T follicular helper cell (primary cell): ENCODE data around the gene BICRA.
A peak's percentile ranks its signal among the peaks of the same experiment; 100 is the strongest.

Source experiments
- DNase-seq: peaks from one replicate; pipeline ENCODE4 v3.0.0-alpha.2; 2020; ENCODE audit warnings: low read depth

Gene BICRA

DNA sequence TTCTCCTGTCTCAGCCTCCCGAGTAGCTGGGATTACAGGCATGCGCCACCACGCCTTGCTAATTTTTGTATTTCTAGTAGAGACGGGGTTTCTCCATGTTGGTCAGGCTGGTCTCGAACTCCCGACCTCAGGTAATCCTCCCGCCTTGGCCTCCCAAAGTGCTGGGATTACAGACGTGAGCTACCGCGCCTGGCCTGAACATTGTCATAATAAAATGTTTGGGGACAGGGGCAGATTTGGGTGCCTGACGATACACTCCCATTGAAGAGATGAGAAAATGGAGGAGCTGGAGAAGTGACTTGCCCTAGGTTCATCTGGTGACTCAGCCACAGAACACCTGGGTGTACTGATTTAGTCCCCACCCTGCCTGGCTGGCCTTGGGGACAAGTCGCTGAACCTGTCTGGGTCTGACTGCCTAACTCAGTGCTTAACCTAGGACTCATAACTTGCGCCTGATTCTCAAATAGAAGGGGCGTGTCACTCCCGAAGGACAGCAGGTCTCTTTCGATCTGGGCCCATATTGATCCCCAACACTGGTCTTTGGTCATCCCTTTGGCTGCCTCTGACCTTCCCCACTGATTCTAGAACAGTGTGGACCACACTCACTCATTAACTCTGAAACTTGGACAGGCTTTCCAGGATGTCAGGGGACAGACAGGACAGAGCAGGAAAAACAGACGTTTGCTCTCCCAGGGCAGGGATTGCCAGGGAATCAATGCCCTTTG, 7.6 kb upstream of the BICRA start:
- no peak for DNase-seq

DNA sequence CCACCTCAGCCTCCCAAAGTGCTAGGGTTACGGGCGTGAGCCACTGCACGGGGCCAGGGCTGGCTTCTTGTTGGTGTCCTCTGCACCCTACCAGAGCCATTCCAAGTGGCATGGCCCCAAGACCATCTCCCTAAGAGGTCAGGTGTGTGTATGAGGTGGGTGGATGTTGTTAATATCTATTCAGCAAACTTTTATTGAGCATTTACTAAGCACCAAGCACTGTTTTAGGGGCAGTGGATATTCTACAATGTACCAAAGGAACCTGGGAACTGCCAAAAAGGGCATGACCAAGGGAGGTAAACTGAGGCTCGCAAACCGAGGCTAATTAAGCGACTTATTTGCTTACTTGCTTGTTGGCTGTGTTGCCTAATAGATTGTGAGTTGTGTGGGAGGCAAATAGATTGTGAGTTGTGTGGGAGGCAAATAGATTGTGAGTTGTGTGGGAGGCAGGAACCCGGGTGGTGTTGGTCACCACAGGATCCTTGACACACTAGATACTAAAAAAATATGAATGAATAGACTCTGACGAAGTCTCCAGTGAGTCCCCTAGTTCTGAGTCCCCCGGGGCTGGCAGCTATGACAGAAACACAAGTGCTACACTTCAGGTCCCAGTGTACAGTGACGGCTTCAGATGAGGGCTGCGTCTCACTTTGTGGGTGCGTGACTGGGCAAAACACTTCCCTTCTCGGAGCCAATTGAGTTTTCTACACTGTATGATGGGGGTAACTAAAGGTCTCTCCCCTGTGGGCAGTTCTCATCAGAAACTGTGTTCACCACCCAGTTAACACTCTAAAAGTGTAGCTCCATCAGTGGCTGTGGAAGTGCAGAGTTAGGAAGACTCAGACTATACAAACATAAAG, 5.0 kb upstream of the BICRA start:
- no peak for DNase-seq

DNA sequence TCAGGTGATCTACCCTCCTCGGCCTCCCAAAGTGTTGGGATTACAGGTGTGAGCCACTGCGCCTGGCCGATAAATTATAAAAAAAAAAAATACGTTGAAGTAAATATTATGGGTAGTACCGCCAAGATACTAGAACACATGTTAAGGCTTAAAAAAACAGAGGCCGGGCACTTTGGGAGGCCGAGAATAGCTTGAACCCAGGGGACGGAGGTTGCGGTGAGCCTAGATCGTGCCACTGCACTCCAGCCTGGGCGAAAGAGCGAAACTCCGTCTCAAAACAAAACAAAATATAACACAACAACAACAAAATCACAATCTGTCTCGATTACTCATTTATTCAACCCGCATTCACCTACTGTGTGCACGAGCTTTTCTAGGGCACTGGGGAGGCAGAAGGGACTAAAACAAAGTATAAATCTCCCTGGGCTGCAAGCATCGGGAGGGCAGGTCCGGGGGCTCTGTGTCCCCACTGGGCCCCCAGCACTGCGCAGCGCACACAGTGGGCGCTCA, 1.3 kb upstream of the BICRA start:
- no peak for DNase-seq

DNA sequence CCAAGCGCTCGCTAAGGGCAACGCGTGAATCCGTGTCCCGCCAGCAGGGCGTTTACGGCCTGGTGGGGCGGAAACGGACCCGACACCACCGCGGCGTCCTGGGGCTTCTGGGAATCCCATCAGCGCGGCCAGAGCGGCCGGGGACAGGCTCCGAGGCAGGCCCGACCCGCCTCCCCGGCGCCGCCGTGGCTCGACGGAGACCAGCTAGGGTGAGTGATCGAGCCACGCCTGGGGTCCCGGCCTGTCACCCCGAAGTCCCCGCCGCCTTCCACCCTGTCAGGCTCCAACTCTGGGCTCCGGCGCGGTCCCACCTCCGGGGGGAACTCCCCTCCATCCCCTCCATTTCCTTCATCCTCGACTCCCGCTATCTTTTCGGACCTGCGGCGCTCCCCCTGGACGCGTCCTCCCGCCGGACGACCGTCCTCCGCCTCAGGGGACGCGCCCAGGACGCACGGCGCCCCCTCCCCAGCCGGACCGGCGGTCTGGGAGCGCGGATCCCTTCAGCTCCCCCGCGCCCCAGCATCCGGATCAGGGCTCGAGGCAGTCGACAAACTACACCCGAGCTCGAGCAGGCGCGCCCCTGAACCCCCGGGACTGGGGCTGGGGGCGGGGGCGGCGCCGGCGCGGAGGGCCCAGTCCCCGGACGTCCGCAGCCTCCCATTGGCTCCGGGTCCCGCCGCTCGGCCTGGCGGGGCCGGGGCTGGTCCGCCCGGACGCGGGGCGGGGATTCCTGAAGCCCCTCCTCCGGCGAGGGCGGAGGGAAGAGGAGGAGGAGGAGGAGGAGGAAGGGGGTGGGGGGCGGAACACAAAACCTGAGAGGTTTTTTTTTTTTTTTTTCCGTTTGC, 638 bp upstream of the BICRA start:
- DNase-seq, result peak; percentile 92

DNA sequence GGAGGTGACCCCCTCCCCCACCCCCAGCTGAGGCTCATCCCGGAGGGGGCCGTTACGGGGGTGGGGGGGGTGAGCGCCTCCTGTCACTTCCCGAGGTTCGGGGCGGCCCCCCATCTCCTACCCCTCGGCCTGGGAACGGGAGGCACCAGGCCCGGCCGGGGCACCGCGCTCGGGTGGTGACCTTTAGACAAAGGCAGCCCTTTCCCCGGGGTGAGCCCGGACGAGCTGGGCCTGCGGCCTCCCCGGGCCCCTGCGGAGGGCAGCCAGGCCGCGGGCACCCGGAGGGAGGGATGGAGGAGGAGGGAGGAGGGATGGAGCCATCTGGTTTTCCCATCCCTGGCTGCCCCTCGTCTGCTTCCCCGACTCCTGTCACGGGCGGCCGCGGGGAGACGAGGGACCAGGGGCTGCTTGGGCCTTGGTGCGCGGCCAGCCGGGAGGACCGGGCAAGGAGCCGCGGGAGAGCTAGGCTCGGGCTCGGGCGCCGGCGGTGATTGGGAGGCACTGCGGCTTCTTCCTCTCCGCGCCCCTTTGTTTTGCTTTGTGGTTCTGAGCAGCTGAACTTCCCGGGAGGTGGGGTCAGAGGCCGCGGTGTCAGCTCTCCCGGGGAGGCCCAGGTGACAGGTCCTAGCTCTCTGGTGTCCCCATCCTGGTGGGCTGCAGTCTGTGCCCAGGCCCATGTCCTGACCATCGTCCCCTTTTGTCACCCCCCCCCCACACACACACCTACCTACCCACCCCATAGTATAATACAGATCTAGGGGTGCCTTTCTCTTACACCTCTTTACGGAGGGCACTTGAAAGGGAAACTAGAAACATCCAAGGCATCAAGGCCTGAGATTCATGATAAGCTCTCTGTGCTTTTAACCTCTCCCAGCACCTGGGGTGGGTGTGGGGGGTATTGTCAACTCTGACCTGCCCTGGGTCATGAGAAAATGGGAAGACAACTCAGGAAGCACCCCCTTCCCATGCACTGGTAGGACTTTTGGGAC, 1.3 kb downstream of the BICRA start:
- peak; percentile 21 for DNase-seq

DNA sequence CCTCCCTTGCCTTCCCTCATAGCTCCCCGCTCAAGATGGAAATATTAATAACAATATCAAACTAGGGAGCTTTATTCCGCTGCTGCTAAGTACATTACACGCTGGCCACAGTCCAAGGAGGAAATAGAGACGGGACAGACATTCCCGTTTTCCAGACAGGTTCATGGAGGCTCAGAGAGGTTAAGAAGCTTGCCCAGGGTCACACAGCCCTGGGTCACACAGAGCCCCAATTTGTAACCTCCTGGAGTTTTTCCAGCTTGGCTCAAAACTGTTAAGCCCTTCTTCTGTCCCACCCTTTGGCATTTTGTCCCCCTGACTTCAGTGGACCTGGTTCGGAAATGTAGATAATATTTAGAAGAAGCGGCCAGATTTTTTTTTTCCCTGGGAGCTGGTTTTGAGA, 2.0 kb downstream of the BICRA start:
- DNase-seq, result no peak

DNA sequence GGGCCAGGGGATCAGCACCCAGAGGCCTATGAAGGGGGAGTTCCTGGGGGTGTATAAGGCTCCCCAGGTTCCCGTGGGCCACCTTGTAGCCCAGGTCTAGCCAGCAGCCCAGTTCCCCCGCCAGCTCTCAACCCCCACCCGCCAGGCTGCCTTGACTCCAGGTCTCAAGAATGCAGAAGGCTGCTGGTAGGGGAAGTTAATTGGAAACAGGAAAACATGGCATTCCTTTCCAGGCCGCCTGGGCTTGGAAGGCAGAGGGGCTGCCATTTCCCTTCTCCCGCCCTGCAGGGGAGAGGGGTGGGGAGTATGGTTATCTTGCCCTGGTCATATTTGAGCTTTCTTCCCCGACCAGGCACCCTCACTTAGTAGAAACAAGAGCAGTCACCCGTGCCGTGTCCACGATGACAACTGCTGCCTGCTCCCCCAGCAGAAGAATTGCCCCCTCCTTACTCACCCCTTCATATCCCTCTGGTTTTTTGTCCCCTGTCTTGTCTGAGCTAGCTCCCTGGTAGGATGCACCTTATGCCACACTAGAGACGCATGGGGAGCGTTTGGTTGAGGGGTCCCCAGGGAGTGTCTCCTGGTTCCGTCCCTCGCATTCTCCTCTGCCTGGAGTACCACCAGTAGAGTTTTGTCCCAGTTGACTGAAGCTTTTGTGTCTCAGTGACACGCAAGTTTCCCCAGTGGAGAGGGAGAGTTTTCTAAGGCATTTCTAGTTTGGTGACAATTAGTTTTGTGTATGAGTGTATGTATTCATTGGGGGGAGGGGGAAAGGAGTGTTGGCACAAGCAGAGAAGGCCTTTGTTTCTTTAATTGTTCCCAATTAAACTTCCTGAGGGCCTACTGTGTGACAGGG, 4.5 kb downstream of the BICRA start:
- DNase-seq, result no peak

DNA sequence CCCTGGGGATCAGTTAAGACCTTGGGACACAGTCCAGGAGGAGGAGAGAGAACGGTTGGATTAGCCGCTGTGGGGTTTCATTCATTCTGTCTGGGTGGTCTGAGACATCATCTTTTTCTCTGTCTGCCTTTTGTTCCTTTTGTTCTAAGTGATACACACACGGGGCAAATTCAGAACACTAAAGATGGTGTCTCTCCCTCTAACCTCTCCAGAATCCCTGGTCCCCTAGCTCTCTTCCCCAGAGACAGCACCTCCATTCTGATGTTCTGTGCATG, 5.0 kb downstream of the BICRA start:
- DNase-seq, result no peak

DNA sequence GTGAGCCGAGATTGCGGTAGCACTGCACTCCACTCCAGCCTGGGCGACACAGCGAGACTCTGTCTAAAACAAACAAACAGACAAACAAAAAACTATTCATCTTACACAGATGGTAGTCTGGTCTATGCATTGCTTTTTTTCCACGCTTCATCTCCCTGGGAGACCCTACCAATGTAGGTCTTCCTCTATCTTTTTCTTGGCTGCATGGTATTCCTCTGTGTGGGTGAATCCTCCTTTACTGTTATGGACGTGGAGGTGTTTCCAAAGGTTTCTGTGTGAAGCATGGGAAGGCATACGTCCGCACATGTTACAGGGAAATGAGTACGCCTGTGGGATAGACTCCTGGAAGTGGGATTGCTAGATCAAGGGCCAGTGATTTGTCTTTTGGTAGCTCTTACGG, 5.6 kb downstream of the BICRA start:
- no peak for DNase-seq

DNA sequence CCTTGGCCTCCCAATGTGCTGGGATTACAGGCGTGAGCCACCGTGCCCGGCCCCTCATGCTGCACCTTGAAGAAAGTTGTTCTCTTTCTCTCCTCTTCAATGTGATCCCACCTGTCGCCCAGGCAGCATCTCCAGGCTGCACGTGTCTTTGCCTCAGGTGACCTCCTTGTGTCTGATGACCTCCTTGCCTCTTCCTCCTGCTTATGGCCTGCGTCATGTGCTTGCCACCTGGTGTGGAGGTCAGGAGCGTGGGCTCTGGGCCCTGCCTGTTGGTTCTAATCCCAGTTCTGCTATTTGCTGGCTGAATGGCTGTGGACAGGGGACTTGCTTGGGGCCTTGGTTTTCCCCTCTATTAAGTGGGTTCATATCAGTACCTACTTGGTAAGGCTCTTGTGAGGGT, 6.3 kb downstream of the BICRA start:
- DNase-seq, result no peak

DNA sequence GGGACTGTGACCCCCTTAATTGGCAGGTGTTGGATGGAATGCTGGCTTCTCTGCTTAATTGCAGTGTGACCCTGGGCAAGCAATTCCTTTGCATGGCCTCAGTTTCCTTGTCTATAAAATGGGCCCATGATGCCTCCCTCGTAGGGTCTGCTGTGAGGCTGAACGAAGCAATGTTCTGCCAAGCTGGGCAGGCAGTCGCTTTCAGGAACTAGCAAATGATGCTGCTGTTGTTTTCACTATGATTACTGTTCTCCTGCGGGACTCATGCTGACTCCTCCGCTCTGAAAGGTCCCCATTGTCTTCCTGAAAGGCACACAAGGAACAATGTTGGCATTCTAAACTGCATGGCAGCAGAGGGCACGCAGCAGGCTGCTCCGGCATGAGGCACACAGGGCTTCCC, 6.8 kb downstream of the BICRA start:
- DNase-seq, result no peak

DNA sequence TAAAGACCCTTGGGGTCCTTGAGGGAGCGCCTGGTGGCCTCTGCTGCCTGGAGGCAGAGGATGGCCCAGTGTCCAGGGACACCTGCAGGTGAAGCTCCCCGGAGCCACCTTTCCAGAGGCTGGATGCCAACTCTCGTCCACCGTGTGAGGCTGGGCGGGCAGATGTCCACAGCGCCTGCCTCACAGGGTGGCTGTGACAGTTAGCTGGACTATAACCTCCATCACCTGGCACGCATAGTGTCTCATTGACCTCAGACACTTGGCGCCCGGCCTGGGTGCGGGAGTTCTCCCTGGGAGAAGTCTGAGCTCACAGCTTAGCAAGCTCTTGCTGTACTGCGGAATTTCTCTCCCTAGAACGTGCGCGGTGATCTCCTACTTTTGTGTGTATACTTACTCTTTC, 9.8 kb downstream of the BICRA start:
- DNase-seq, result no peak

DNA sequence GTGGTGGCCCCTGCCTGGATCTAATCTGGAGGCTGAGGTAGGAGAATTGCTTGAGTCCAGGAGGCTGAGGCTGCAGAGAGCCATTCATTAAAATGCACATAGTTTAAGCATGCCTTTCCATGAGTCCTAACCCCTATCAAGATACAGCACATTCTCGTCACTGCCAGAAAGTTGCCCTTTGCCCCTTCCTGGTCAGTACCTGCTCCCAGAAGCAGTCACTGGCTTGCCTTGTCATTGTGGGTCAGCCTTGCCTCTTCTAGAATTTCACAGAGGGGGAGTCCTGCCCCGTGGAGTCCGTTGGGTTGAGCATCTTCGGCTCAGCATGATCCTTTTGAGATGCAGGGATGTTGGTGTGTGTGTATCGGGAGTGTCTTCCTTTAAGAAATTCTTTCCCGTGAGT, 10.8 kb downstream of the BICRA start:
- no peak for DNase-seq

DNA sequence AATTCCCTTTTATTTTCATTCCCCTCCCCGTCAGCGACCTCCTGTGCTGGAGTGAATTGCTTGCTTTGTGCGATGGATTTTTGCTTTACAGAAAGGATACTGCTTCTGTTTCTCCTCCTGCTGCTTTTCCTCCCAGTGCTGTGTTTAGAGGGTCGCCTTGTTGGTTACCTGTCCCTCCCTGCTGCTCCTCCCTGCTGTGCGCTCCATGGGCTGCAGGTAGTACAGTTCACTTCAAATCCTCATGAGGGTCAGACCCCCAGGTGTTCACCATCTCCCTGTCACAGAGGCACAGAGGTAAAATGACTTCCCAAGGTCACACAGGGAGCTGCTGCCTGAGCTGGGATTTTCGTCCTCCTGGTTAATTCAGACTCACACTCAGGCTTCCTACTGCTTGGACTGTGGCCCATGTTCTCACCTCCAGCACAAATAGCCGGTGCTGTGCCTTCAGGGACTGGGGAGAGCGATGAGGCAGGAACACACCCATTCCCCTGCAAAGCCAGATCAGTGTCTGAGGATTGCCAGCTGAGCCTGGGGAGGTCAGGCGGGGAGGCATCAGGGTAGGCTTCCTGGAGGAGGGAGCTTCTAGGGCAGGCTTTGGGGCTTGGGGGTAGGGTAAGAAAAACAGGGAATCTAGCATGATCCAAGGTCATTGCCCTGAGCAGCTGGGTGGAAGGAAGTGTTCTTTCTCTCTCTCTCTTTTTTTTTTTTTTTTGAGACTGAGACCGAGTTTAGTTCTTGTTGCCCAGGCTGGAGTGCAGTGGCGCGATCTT, 14.4 kb downstream of the BICRA start:
- no peak for DNase-seq

DNA sequence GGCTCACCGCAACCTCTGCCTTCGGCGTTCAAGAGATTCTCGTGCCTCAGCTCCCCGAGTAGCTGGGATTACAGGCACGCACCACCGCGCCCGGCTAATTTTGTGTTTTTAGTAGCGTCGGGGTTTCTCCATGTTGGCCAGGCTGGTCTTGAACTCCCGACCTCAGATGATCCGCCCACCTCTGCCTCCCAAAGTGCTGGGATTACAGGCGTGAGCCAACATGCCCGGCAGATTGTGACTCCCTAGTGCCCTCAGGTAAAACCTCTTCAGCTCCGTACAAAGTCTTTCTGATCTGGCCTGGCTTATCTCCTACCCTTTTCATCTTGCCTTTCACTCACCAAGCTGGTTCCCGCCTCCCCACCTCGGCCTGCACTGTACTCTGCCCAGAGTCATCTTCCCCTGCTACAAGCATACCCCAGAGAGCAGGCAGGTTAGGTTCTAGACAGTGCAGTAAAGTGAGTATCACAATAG, 15.0 kb downstream of the BICRA start:
- no peak for DNase-seq

DNA sequence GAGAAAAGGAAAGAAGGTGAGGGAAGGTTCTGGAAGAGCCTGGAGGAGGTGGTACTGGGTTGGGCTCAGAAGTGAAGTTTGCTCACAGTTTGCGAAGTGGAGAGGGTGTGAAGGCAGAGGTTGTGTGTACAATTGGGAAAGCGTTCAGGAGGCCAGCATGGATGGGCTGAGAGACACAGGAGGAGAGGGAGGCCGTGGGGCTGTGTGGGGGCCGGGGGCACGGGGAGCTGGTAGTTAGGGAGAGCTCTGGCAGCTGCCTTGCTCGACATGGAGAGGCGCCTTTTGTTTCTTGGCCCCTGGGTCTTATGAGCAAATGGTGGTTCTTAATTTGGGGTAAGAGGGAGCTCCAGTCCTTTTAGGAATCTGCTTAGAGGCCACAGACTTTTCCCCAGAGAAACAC, 16.7 kb downstream of the BICRA start:
- no peak for DNase-seq

DNA sequence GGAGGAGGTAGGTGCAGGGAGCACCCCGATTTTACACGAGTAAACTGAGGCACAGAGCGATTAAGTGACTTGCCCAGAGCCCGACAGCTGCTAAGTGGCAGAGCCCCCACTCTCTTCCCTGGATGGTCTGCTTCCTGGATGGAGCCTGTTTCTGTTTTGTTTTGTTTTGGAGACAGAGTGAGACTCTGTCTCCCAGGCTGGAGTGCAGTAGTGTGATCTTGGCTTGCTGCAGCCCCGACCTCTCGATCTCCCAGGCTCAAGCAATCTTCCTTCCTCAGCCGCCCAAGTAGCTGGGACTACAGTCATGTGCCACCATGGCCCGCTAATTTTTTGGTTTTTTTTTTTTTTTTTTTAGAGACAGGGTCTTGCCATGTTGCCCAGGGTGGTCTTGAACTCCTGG, 17.3 kb downstream of the BICRA start:
- no peak for DNase-seq

DNA sequence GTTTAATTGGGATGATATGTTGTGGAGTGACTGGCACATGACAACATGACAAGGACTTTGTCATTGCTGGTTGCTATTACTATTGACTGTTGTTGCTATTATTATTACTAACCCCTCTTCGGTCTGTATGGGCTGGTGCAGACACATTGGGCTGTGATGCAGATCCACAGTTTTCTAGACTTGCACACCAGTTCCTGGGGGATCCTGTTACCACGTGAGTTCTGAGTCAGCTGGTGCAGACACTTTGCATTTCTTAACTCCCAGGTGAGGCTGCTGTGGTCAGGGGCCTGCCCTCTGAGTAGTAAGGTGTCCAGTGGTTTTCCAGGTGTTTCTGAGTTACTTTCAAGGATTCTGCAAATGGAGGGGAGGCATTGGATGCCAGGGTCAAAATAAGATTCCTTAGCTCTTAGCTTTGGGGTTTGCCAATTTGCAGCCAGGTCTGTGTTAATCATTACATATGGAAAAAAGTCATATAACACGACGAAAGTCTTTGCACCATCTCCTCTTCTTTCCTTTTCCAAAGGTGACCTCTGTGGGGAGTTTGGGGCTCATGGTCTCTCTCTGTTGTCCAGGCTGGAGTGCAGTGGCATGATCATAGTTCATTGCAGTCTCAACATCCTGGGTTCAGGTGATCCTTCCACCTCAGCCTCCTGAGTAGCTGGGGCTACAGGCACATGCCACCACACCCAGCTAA, 19.3 kb downstream of the BICRA start:
- no peak for DNase-seq

DNA sequence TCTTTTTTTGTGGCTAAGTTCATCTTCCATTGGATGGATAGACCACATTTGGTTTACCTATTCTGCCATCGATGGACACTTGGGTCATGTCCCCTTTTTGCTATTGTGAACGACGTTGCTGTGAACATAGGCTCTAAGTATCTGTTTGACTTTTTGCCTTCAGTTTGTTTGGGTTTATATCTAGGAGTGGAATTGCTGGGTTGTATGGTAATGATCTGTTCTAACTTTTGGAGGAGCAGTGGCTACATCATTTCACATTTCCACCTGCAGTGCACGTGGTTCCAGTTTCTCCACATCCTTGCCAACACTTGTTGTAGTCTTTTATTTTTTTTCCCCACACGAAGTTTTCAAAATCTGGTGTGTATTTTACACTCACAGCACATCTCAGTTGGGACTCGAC, 21.7 kb downstream of the BICRA start:
- no peak for DNase-seq
